ENCODE results near the gene HPN. TPM values are rescaled to one million over a fixed set of nuclear protein-coding genes. Genes with fewer than 3 reads are reported as not detected.

Gene HPN
- total and polyA plus RNA-seq, 2 donors (not counting 3 experiments of a cell fraction or from before 2014, with no cell fraction given), result 0.10 TPM; not detected in 1

GRCh38 chr19:35043906-35044305 lies 2.4 kb downstream of the HPN start:
- no peaks in the 10 kb centered on the region for H3K9me1 ChIP-seq (replicated peaks; ENCODE audit: control insufficient read depth, extremely low read depth, insufficient read depth, low read length)
- ChIA-PET CTCF (interaction anchor here (0.9 to 3.2 kb wide), 37 partner anchors 11 to 252 kb away, joined by 3 to 35 read pairs (median 5); partner anchors contain the start of genes FXYD5, LGI4, ZNF30 and ZNF792), POLR2A (interaction anchor here (0.6 kb wide), 1 partner anchor 13 kb away, joined by 3 read pairs; no protein-coding TSS in a partner anchor)
- BruUV-seq (replicated peaks), result no TSS peak
- H3K4me2 ChIP-seq (ENCODE audit: insufficient read depth, low read length), result no peak overlapping the region
- no peaks in the 10 kb centered on the region for H3K36me3 ChIP-seq (ENCODE audit: control insufficient read depth in 2 of 2, extremely low read depth in 1 of 2, insufficient read depth in 2 of 2, low read length in 2 of 2)
- H3K9me3 ChIP-seq (replicated peaks; ENCODE audit: control insufficient read depth, insufficient read depth, low read length), result no peaks in the 10 kb centered on the region
- no peaks in the 10 kb centered on the region for H3K79me2 ChIP-seq (ENCODE audit: control insufficient read depth, insufficient read depth, low read length)
- no peak overlapping the region for H3K27ac ChIP-seq (ENCODE audit: insufficient read depth, low read depth, low read length)
- TF ChIP-seq, protein P1, sequence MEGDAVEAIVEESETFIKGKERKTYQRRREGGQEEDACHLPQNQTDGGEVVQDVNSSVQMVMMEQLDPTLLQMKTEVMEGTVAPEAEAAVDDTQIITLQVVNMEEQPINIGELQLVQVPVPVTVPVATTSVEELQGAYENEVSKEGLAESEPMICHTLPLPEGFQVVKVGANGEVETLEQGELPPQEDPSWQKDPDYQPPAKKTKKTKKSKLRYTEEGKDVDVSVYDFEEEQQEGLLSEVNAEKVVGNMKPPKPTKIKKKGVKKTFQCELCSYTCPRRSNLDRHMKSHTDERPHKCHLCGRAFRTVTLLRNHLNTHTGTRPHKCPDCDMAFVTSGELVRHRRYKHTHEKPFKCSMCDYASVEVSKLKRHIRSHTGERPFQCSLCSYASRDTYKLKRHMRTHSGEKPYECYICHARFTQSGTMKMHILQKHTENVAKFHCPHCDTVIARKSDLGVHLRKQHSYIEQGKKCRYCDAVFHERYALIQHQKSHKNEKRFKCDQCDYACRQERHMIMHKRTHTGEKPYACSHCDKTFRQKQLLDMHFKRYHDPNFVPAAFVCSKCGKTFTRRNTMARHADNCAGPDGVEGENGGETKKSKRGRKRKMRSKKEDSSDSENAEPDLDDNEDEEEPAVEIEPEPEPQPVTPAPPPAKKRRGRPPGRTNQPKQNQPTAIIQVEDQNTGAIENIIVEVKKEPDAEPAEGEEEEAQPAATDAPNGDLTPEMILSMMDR (IDR thresholded peaks at IDR 0.05; ENCODE audit: extremely low read depth in 1 of 2, insufficient read depth in 1 of 2, low read depth in 1 of 2, low read length in 2 of 2), result no peak
- no peak for TF ChIP-seq FOS (IDR thresholded peaks at IDR 0.05; ENCODE audit: borderline replicate concordance, insufficient read depth, low read length)
- no peak for TF ChIP-seq GATA2 (IDR thresholded peaks at IDR 0.05; ENCODE audit: insufficient read depth, insufficient read length, low read depth, low read length)
- no peak for TF ChIP-seq MYC (IDR thresholded peaks at IDR 0.05; ENCODE audit: low read depth, low read length)
- no peak for TF ChIP-seq EZH2 (IDR thresholded peaks at IDR 0.05; ENCODE audit: borderline replicate concordance, low read depth, low read length, severe bottlenecking)
- TF ChIP-seq JUN (IDR thresholded peaks at IDR 0.05; ENCODE audit: borderline replicate concordance, insufficient read depth, insufficient read length, low read depth), result no peak
- no peak for TF ChIP-seq POLR2AphosphoS5 (IDR thresholded peaks at IDR 0.05; ENCODE audit: insufficient read depth, low read depth, low read length)
- TF ChIP-seq, protein P2, sequence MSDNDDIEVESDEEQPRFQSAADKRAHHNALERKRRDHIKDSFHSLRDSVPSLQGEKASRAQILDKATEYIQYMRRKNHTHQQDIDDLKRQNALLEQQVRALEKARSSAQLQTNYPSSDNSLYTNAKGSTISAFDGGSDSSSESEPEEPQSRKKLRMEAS (IDR thresholded peaks at IDR 0.05; ENCODE audit: insufficient read depth, insufficient read length), result no peak
- TF ChIP-seq POLR2A (IDR thresholded peaks at IDR 0.05; ENCODE audit: low read depth, low read length), result no peak
- H2AFZ ChIP-seq (ENCODE audit: low read depth, low read length), result no peak overlapping the region
- no peak overlapping the region for H3K4me3 ChIP-seq (replicated peaks in 1 of 3; ENCODE audit: insufficient read depth in 1 of 3, low read depth in 1 of 3, low read length in 3 of 3)
- no peaks in the 10 kb centered on the region for H3K27me3 ChIP-seq (ENCODE audit: control insufficient read depth in 2 of 2, insufficient read depth in 2 of 2, low read length in 2 of 2)
- DNase-seq (ENCODE audit: low read depth, low spot score) (no peak), FAIRE-seq (no peak)
- H3K9ac ChIP-seq (replicated peaks; ENCODE audit: extremely low read depth, insufficient read depth, low read length), result no peak overlapping the region
- intact Hi-C loops (cut with micrococcal nuclease) (loop anchor here (1.0 kb wide), 3 partner anchors 46 to 91 kb away; partner anchors contain the start of gene LGI4), dilution Hi-C loops (cut with MboI; ENCODE audit: extremely low pct_ligation_motif_present, low sequenced_read_pairs) (no loop called here)
- no peaks in the 10 kb centered on the region for H4K20me1 ChIP-seq (replicated peaks; ENCODE audit: control insufficient read depth, extremely low read depth, insufficient read depth, low read length)
- H3K4me1 ChIP-seq (ENCODE audit: control insufficient read depth, extremely low read depth, insufficient read depth, low read length), result peaks cover 11% of the 10 kb centered on the region
